Non-pigmented ciliary epithelial cell (primary cell): ENCODE data around the gene EYA2.

Experiments
- DNase-seq: peaks from one replicate; pipeline ENCODE4 v3.0.0-alpha.2; 2010; ENCODE audit warnings: low read depth

EYA2 gene

GRCh38 chr20:47007826-47008655 is 113.4 kb downstream of the EYA2 start:
- no peak for DNase-seq

- DNase-seq, result no peak
Observed at GRCh38 chr20:47008842-47009518, 114.3 kb downstream of the EYA2 start.

GRCh38 chr20:47009784-47010183 is 115.1 kb downstream of the EYA2 start:
- DNase-seq, result no peak

- no peak for DNase-seq
Observed at GRCh38 chr20:47011984-47012383, 117.3 kb downstream of the EYA2 start.

GRCh38 chr20:47013606-47014005 is 119.0 kb downstream of the EYA2 start:
- no peak for DNase-seq

GRCh38 chr20:47016068-47016664 is 121.5 kb downstream of the EYA2 start:
- no peak for DNase-seq

- no peak for DNase-seq
Observed at GRCh38 chr20:47018381-47018780, 123.7 kb downstream of the EYA2 start.

- DNase-seq, result no peak
Observed at GRCh38 chr20:47019121-47019824, 124.6 kb downstream of the EYA2 start.

- DNase-seq, result no peak
Observed at GRCh38 chr20:47020231-47020630, 125.6 kb downstream of the EYA2 start.

GRCh38 chr20:47021850-47022249 is 127.2 kb downstream of the EYA2 start:
- no peak for DNase-seq

- DNase-seq, result no peak
Observed at GRCh38 chr20:47024461-47024937, 129.9 kb downstream of the EYA2 start.

GRCh38 chr20:47027042-47027441 is 132.4 kb downstream of the EYA2 start:
- no peak for DNase-seq

GRCh38 chr20:47027456-47027855 is 132.8 kb downstream of the EYA2 start:
- no peak for DNase-seq

- no peak for DNase-seq
Observed at GRCh38 chr20:47028487-47028886, 133.8 kb downstream of the EYA2 start.

GRCh38 chr20:47029845-47030244 is 135.2 kb downstream of the EYA2 start:
- DNase-seq, result no peak

- DNase-seq, result no peak
Observed at GRCh38 chr20:47030271-47030810, 135.7 kb downstream of the EYA2 start.

- no peak for DNase-seq
Observed at GRCh38 chr20:47031004-47031403, 136.4 kb downstream of the EYA2 start.

- DNase-seq, result no peak
Observed at GRCh38 chr20:47031821-47032220, 137.2 kb downstream of the EYA2 start.

GRCh38 chr20:47032933-47033578 is 138.4 kb downstream of the EYA2 start:
- DNase-seq, result no peak

GRCh38 chr20:47033665-47034064 is 139.0 kb downstream of the EYA2 start:
- DNase-seq, result no peak

- no peak for DNase-seq
Observed at GRCh38 chr20:47035026-47035590, 140.5 kb downstream of the EYA2 start.
